BE2C (cell line): Measurements from ENCODE around the gene KDELR1.
A peak's percentile ranks its signal among the peaks of the same experiment; 100 is the strongest.

Experiments
- DNase-seq: peaks from one replicate; pipeline ENCODE4 v3.0.0-alpha.2; 2020
- H3K27me3 ChIP-seq: fragments of 250-450 bp; sonication (Bioruptor Pico); 2 replicates; pipeline ENCODE4 v1.5.1; 2020; ENCODE audit warnings: mild to moderate bottlenecking
- H3K36me3 ChIP-seq: fragments of 250-450 bp; sonication (Bioruptor Pico); 2 replicates; pipeline ENCODE4 v1.5.1; 2020; ENCODE audit warnings: mild to moderate bottlenecking
- H3K4me1 ChIP-seq: fragments of 250-450 bp; sonication (Bioruptor Pico); 2 replicates; pipeline ENCODE4 v1.5.1; 2020
- H3K4me3 ChIP-seq: 2 replicates; pipeline ENCODE4 v1.5.1; 2011; ENCODE audit warnings: low read depth, low read length
- H3K9me3 ChIP-seq: fragments of 250-450 bp; sonication (Bioruptor Pico); 2 replicates; pipeline ENCODE4 v1.5.1; 2020
- TF ChIP-seq, protein P1 (sequence below): IDR thresholded peaks from 2 replicates; pipeline ENCODE4 v1.5.1; 2012; ENCODE audit warnings: mild to moderate bottlenecking, low read depth, low read length

Gene KDELR1

DNA sequence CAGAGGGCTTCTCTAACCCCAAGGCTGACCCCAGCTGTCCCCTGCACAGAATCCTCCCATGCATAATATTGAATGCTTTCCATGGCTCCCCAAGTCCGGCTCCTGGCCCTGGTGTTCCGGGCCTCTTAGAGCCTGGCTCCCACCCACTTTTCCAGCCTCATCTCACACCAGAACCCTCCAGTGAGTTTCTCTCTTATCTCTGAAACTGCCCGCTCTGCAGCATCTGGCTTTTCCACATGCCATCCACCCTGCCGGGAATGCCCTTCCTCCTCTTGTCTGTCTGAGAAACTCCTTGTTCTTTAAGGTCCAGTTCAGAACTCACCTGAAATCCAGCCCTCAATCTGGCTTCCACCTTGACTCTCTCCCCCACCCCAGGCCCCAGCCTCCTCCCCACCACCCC is 20.4 kb downstream of the KDELR1 start:
- TF ChIP-seq, protein P1, sequence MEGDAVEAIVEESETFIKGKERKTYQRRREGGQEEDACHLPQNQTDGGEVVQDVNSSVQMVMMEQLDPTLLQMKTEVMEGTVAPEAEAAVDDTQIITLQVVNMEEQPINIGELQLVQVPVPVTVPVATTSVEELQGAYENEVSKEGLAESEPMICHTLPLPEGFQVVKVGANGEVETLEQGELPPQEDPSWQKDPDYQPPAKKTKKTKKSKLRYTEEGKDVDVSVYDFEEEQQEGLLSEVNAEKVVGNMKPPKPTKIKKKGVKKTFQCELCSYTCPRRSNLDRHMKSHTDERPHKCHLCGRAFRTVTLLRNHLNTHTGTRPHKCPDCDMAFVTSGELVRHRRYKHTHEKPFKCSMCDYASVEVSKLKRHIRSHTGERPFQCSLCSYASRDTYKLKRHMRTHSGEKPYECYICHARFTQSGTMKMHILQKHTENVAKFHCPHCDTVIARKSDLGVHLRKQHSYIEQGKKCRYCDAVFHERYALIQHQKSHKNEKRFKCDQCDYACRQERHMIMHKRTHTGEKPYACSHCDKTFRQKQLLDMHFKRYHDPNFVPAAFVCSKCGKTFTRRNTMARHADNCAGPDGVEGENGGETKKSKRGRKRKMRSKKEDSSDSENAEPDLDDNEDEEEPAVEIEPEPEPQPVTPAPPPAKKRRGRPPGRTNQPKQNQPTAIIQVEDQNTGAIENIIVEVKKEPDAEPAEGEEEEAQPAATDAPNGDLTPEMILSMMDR = no peak
- Histone ChIP-seq H3K27me3 (no peaks in the 10 kb centered on the region), H3K4me1 (peaks cover 24% of the 10 kb centered on the region), H3K9me3 (no peaks in the 10 kb centered on the region), H3K4me3 (no peak overlapping the region), H3K36me3 (no peaks in the 10 kb centered on the region)
- peak; percentile 75 for DNase-seq

DNA sequence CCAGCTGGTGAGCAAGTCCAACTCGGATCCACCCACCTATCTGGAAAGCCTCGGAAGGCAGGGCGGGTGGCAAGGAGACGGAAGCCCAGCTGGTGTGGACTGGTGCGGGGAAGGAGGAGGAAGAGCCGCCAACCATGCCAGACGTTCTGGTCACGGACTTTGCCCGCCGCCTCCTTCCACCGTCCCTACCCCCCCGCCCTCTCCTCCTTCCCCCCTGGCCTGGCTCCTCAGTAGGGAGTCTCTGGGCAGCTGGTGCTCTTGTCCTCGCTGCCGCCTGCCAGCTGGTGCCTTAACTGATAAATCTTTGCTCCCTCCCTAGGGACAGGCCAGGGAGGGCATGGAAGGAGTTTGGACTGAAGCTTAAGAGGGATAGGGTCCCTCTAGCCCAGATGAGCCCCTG is 22.4 kb downstream of the KDELR1 start:
- Histone ChIP-seq H3K36me3 (no peaks in the 10 kb centered on the region), H3K27me3 (no peaks in the 10 kb centered on the region), H3K9me3 (peaks cover 5% of the 10 kb centered on the region; the same call in 1 of the 2 replicates), H3K4me1 (peaks cover 24% of the 10 kb centered on the region), H3K4me3 (no peak overlapping the region)
- peak; percentile 47 for DNase-seq
- TF ChIP-seq, protein P1 = no peak

DNA sequence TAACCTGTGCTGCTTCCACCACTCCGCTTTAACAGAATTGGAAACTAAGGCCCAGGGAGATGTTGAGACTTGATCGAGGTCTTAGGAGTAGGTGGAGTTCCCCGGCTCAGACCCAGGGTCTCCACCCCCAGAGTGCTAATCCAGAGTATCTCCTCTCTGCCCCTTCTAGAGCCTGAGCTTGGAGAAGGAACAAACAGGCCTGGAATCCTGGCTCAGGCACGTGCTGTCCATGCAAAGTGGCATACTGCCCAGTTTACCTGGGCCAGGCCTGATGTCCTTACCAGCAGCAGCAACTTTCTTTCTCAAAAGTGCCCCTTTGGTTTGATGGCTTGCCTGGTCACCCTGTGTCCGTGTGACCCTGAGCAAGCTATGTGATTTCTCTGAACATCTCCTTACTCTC is 23.5 kb downstream of the KDELR1 start:
- no peaks in the 10 kb centered on the region for H3K27me3 ChIP-seq
- TF ChIP-seq, protein P1 = no peak
- H3K36me3 ChIP-seq = no peaks in the 10 kb centered on the region
- DNase-seq = no peak
- H3K4me1 ChIP-seq = peaks cover 21% of the 10 kb centered on the region
- H3K4me3 ChIP-seq = no peak overlapping the region
- H3K9me3 ChIP-seq = peaks cover 5% of the 10 kb centered on the region; the same call in 1 of the 2 replicates

DNA sequence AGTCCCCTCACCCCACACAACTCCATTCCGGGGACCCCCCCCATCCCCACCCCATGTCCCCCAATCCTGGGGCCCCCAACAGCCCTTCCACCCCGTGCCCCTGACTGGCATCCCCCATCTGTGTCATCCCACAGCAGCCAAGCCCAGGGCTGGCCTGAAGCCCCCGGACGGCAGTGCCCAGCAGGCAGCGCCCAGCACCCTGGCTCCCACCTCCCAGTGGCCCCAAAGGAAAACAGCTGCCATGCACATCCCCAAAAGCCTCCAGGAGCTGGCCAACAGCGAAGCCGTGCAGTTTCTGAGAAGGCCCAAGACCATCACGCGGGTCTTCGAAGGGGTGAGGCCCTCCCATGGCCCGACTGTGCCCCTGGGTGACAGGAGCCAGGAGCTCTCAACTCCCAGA is 25.7 kb downstream of the KDELR1 start:
- Histone ChIP-seq H3K36me3 (no peaks in the 10 kb centered on the region), H3K27me3 (no peaks in the 10 kb centered on the region), H3K9me3 (peaks cover 5% of the 10 kb centered on the region; the same call in 1 of the 2 replicates), H3K4me3 (no peak overlapping the region), H3K4me1 (peaks cover 12% of the 10 kb centered on the region)
- TF ChIP-seq, protein P1 = no peak
- DNase-seq = no peak

DNA sequence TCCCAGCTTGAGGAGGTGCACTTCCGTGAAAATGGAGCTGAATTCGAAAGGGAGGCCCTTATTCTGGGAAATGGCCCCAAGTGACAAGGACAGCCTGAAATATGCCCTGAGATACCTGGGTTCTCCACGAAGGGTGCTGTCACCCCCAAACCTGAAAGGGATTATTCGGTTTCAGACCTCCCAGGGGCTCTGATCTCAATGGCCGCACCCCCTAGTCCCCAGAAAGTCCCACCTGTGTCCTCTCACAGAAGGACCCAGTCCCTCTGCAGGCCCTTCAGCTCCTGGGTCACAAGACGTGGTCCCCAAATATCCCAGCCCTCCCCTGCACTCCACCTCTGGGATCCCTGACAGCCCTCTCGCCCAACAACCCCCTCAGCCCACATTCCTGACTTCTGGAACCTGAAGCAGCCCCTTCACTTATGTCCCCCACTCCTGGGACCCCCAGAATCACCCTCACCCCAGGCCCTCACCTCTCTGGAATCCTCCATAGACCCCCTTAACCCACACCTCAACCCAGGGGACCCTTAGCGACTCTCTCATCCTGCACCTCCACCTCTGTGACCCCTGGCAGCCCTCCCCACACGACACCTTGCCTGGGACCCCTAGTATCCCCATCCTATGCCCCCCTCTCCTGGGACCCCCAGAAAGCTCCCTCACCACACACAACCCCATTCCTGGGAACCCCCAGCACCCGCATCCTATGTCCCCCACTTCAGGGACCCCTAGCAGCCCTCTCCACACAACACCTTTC is 26.6 kb downstream of the KDELR1 start:
- Histone ChIP-seq H3K4me1 (peaks cover 12% of the 10 kb centered on the region), H3K9me3 (peaks cover 5% of the 10 kb centered on the region; the same call in 1 of the 2 replicates), H3K36me3 (no peaks in the 10 kb centered on the region), H3K27me3 (no peaks in the 10 kb centered on the region), H3K4me3 (no peak overlapping the region)
- no peak for DNase-seq
- TF ChIP-seq, protein P1 = no peak
